Lower leg skin (tissue), 3 donors: Measurements from ENCODE around the gene SLC6A3.

Experiments
- POLR2A ChIP-seq, 2 donors: fragments of 450-650 bp; IDR thresholded peaks; one replicate each; pipeline ENCODE4 v1.6.1; 2016 to 2017; ENCODE audit warnings: antibody characterized with exemption in 2 of 2, mild to moderate bottlenecking in 1 of 2, moderate library complexity in 1 of 2
- TF ChIP-seq, protein P1 (sequence below), 3 donors: fragments of 450-650 bp; IDR thresholded peaks; one replicate each; pipeline ENCODE4 v1.5.1; 2016; ENCODE audit warnings: antibody characterized with exemption in 3 of 3, mild to moderate bottlenecking in 3 of 3, moderate library complexity in 2 of 3

DNA sequence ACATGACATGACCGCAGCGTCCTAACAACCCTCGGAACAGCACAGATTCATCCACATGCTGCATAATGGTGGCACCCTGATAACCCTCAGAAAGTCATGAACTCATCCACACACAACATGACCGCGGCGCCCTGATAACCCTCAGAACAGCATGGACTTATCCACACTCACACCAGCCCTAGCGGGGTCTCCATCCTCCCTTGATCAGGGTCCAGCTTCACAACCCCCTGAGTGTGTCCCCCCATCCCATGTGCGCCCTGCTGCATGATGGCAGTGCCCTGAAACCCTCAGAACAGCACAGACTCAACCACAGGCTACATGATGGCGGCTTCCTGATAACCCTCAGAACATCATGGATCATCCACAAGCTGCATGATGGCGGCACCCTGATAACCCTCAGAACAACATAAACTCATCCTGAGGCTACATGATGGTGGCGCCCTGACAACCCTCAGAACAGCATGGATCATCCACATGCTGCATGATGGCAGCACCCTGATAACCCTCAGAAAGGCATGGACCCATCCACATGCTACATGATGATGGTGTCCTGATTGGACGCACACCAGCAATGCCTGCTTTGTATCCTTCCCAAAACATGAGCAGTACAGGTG, 28.3 kb downstream of the SLC6A3 start:
- TF ChIP-seq, protein P1, sequence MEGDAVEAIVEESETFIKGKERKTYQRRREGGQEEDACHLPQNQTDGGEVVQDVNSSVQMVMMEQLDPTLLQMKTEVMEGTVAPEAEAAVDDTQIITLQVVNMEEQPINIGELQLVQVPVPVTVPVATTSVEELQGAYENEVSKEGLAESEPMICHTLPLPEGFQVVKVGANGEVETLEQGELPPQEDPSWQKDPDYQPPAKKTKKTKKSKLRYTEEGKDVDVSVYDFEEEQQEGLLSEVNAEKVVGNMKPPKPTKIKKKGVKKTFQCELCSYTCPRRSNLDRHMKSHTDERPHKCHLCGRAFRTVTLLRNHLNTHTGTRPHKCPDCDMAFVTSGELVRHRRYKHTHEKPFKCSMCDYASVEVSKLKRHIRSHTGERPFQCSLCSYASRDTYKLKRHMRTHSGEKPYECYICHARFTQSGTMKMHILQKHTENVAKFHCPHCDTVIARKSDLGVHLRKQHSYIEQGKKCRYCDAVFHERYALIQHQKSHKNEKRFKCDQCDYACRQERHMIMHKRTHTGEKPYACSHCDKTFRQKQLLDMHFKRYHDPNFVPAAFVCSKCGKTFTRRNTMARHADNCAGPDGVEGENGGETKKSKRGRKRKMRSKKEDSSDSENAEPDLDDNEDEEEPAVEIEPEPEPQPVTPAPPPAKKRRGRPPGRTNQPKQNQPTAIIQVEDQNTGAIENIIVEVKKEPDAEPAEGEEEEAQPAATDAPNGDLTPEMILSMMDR (IDR thresholded peaks at IDR 0.05), result no peak
- no peak for TF ChIP-seq POLR2A (IDR thresholded peaks at IDR 0.05)
